Measurements from ENCODE around the gene SMURF1.

DNA sequence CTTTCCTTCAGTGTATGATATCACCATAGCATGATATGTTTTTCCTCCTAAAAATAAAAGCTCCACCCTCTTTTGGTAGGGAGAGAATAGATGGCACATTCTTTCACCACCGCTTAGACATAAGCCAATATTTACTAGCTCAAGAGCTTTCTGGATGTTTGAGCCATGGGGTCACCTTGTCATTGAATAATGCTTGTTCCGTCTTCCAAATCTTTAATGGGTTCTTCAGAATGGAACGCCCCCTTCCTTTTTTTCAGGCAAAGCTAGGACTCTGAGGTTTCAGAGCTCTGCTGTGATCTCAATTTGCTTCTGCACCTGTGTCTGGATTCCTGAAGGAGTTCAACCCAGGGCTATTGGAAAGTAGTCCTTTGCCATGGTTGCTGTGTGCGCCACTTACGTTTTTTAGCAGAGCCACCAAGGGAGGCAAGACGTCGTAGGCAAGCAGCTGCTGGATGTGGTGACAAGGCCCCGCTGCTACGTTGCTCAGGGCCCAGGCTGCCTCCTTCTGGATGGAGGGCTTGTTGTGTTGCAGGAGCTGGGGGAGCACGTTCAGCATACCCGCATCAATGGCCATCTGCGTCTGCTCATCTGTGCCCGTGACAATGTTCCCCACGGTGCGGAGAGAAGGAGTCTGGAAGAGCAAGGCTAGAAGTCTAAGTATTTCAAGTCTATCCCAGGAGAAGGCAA is 40.8 kb upstream of the SMURF1 start:
- TF ChIP-seq, protein P1, sequence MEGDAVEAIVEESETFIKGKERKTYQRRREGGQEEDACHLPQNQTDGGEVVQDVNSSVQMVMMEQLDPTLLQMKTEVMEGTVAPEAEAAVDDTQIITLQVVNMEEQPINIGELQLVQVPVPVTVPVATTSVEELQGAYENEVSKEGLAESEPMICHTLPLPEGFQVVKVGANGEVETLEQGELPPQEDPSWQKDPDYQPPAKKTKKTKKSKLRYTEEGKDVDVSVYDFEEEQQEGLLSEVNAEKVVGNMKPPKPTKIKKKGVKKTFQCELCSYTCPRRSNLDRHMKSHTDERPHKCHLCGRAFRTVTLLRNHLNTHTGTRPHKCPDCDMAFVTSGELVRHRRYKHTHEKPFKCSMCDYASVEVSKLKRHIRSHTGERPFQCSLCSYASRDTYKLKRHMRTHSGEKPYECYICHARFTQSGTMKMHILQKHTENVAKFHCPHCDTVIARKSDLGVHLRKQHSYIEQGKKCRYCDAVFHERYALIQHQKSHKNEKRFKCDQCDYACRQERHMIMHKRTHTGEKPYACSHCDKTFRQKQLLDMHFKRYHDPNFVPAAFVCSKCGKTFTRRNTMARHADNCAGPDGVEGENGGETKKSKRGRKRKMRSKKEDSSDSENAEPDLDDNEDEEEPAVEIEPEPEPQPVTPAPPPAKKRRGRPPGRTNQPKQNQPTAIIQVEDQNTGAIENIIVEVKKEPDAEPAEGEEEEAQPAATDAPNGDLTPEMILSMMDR (conservative IDR thresholded peaks at IDR 0.05; ENCODE audit: low read depth, low read length): no peak
- no peak for TF ChIP-seq RCOR1 (IDR thresholded peaks at IDR 0.05; ENCODE audit: insufficient replicate concordance, low read length)
- TF ChIP-seq MAZ (IDR thresholded peaks at IDR 0.05; ENCODE audit: borderline replicate concordance, low read depth, low read length): no peak
